Fibroblast of skin of left biceps (primary cell): Measurements from ENCODE around the gene KRTAP6-3.

Experiments
- DNase-seq, 2 experiments: peaks; one replicate each; pipeline ENCODE4 v3.0.0-alpha.2; 2013; ENCODE audit warnings: low read depth in 2 of 2

KRTAP6-3 gene

DNA sequence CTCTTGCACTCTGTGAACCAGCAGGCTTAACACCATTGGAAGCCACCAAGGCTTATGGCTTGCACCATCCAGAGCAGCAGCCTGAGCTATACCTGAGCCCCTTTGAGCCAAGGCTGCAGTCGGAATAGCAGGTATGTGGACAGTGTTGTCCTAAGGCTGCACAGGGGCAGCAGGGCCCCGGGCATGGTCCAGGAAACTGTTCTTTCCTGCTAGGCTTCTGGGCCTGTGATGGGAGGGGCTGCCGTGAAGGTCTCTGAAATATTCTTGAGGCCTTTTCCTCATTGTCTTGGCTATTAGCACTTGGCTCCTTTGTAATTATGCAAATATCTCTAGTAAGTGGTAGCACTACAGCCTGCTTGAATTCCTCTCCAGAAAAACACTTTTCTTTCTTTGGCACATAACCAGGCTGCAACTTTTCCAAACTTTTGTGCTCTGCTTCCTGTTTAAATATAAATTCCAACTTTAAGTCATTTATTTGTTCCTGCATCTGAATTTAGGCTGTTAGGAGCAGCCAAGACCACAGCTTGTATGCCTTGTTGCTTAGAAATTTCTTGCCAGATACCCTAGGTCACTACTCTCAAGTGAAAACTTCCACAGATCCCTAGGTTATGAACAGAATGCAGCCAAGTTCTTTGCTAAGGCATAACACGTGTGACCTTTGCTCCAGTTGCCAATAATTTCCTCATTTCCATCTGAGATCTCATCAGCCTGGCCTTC, 33.4 kb downstream of the KRTAP6-3 start:
- no peak for DNase-seq

GRCh38 chr21:30628109-30628508, 35.9 kb downstream of the KRTAP6-3 start:
- DNase-seq = no peak

- no peak for DNase-seq
Observed at GRCh38 chr21:30629200-30629599, 37.0 kb downstream of the KRTAP6-3 start.

DNA sequence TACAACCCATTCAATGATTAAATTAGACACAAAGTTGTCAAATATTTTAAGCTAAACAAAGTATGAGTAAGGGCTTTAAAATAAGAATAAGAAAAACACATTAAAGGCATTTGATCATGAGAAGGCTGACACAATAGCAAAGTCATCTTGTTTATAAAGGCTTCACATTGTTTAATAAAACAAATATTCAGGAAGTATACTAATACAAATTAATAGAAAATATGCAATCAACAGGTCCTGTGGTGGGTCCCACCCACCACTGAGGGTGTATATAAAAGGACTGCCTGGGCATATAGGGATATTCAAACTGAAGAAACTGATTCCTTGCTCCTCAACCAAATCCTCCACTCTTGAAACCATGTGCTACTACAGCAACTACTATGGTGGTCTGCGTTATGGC, 42.7 kb downstream of the KRTAP6-3 start, which contains the start of gene KRTAP20-2:
Gene KRTAP20-2, plus strand, starts transcription at position 301 of the 400 bp plus-strand sequence. Its CDS starts 58 bp downstream, at position 359.
- no peak for DNase-seq

- DNase-seq = no peak
Observed at GRCh38 chr21:30638686-30639085, 46.4 kb downstream of the KRTAP6-3 start.

GRCh38 chr21:30642564-30642963, 50.3 kb downstream of the KRTAP6-3 start, which contains the start of gene KRTAP20-3:
Gene KRTAP20-3 (plus strand): TSS chr21:30642864.
- DNase-seq = no peak
